Upper lobe of left lung (tissue), 4 donors: ENCODE results near the gene CDV3.

Source experiments
- POLR2A ChIP-seq, 4 donors: fragments of 450-650 bp; IDR thresholded peaks; one replicate each; pipeline ENCODE4 v1.5.1; 2016 to 2017; ENCODE audit warnings: antibody characterized with exemption in 4 of 4, mild to moderate bottlenecking in 2 of 4
- POLR2AphosphoS5 ChIP-seq, 2 donors: sonication (generic); formaldehyde crosslinking; IDR thresholded peaks; one replicate each; pipeline ENCODE4 v1.5.1; 2017; ENCODE audit warnings: antibody characterized with exemption in 2 of 2
- TF ChIP-seq, protein P1 (sequence below), 6 experiments: fragments of 450-650 bp in 4 of 6; fragments of 200-600 bp in 2 of 6; sonication (generic) in 2 of 6; IDR thresholded peaks; one replicate each; pipeline ENCODE4 v1.5.1; 2016 to 2019; ENCODE audit warnings: antibody characterized with exemption in 6 of 6

DNA sequence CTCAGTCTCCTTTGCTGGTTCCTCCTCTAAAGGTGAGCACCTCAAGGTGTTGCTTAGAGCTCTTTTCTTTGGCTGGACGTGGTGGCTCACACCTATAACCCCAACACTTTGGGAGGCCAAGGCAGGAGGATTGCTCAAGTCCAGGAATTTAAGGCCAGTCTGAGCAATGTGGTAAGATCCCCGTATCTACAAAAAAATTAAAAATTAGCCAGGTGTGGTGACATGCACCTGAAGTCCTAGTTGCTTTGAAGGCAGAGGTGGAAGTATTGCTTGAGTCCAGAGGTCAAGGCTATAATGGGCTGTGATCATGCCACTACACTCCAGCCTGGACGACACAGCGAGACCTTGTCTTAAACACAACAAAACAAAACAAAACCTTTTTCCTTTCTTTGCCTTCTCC is 60.0 kb downstream of the CDV3 start:
- TF ChIP-seq, protein P1, sequence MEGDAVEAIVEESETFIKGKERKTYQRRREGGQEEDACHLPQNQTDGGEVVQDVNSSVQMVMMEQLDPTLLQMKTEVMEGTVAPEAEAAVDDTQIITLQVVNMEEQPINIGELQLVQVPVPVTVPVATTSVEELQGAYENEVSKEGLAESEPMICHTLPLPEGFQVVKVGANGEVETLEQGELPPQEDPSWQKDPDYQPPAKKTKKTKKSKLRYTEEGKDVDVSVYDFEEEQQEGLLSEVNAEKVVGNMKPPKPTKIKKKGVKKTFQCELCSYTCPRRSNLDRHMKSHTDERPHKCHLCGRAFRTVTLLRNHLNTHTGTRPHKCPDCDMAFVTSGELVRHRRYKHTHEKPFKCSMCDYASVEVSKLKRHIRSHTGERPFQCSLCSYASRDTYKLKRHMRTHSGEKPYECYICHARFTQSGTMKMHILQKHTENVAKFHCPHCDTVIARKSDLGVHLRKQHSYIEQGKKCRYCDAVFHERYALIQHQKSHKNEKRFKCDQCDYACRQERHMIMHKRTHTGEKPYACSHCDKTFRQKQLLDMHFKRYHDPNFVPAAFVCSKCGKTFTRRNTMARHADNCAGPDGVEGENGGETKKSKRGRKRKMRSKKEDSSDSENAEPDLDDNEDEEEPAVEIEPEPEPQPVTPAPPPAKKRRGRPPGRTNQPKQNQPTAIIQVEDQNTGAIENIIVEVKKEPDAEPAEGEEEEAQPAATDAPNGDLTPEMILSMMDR (IDR thresholded peaks at IDR 0.05) = no peak
- TF ChIP-seq POLR2A (IDR thresholded peaks at IDR 0.05) (no peak), POLR2AphosphoS5 (IDR thresholded peaks at IDR 0.05) (no peak)
